T-cell (primary cell): ENCODE results near the gene KRTAP29-1. TPM values are rescaled to one million over a fixed set of nuclear protein-coding genes. Genes with fewer than 3 reads are reported as not detected.
"Not testable (repeated sequence)": the region's sequence is repeated elsewhere in the genome, so short reads cannot be mapped to it uniquely, and the experiment has no call there.

Experiments used
- ATAC-seq, 4 experiments: fragments of 200-7000 bp in 3 of 4; fragments of 150-1000 bp in 1 of 4; cut with Tn5 transposase; replicated peaks in 1 of 4; 1 replicate in 3 of 4; 2 replicates in 1 of 4; pipeline ENCODE4 v1.10.0; 2021; ENCODE audit warnings: moderate library complexity in 3 of 4, mild to moderate bottlenecking in 2 of 4, moderate number of reproducible peaks in 1 of 4
- CTCF ChIA-PET, 2 donors: fragments of 300-600 bp; sonication (Branson Sonifier 250); formaldehyde crosslinking; loops; one replicate each; lab custom pipeline; 2022; ENCODE audit warnings: antibody characterized with exemption in 2 of 2; lab: Charles Lee
- POLR2A ChIA-PET, 2 donors: fragments of 300-600 bp; sonication (Branson Sonifier 250); formaldehyde crosslinking; loops; one replicate each; lab custom pipeline; 2022; ENCODE audit warnings: antibody characterized with exemption in 2 of 2; lab: Charles Lee
- DNase-seq, 35 experiments: peaks; one replicate each; pipeline versions ENCODE4 v3.0.0 to v3.0.0-alpha.2; 2013 to 2023
- H3K27ac ChIP-seq: one replicate; pipeline ENCODE4 v1.5.1; 2013; ENCODE audit warnings: low read length
- H3K27me3 ChIP-seq, 2 experiments: replicated peaks in 1 of 2; 1 replicate in 1 of 2; 2 replicates in 1 of 2; pipeline versions ENCODE4 v1.6.1 to v1.7.0; 2013; ENCODE audit warnings: low read length in 1 of 2, mixed read lengths in 1 of 2; ENCODE audit not compliant: control insufficient read depth in 2 of 2, insufficient read depth in 2 of 2; ENCODE audit errors: extremely low read depth in 1 of 2
- H3K36me3 ChIP-seq, 2 donors: 1 replicate in 1 of 2; 2 replicates in 1 of 2; pipeline versions ENCODE4 v1.6.1 to v1.7.0; 2013; ENCODE audit warnings: low read length in 1 of 2; ENCODE audit not compliant: control insufficient read depth in 2 of 2, insufficient read depth in 1 of 2; ENCODE audit errors: extremely low read depth in 1 of 2
- H3K4me1 ChIP-seq, 2 experiments: 1 replicate in 1 of 2; 2 replicates in 1 of 2; pipeline versions ENCODE4 v1.6.1 to v1.7.0; 2013; ENCODE audit warnings: low read length in 2 of 2, mixed read lengths in 1 of 2; ENCODE audit not compliant: insufficient read depth in 2 of 2, control insufficient read depth in 1 of 2; ENCODE audit errors: extremely low read depth in 1 of 2
- H3K4me3 ChIP-seq, 2 donors: 1 replicate in 1 of 2; 2 replicates in 1 of 2; pipeline versions ENCODE4 v1.5.1 to v1.7.0; 2013; ENCODE audit warnings: mild to moderate bottlenecking in 2 of 2, low read length in 1 of 2, moderate library complexity in 1 of 2; ENCODE audit not compliant: control insufficient read depth in 1 of 2; ENCODE audit errors: extremely low read depth in 1 of 2
- H3K9me3 ChIP-seq: 2 replicates; pipeline ENCODE4 v1.7.0; 2013
- H3K27ac Mint-ChIP-seq, 2 donors: one replicate each; pipeline ENCODE4 v1.8.0; 2020 to 2021; ENCODE audit warnings: mild to moderate bottlenecking in 2 of 2, mixed read lengths in 2 of 2
- H3K27me3 Mint-ChIP-seq, 2 donors: one replicate each; pipeline ENCODE4 v1.8.0; 2021 to 2022; ENCODE audit warnings: mixed read lengths in 2 of 2
- H3K36me3 Mint-ChIP-seq: one replicate; pipeline ENCODE4 v1.8.0; 2021; ENCODE audit warnings: mixed read lengths
- H3K4me1 Mint-ChIP-seq, 3 donors: one replicate each; pipeline ENCODE4 v1.8.0; 2020 to 2022; ENCODE audit warnings: mixed read lengths in 3 of 3, mild to moderate bottlenecking in 1 of 3
- H3K4me3 Mint-ChIP-seq, 3 donors: one replicate each; pipeline ENCODE4 v1.8.0; 2020 to 2022; ENCODE audit warnings: mild to moderate bottlenecking in 3 of 3, mixed read lengths in 3 of 3, moderate library complexity in 3 of 3
- H3K9me3 Mint-ChIP-seq, 3 donors: one replicate each; pipeline ENCODE4 v1.8.0; 2020 to 2022; ENCODE audit warnings: mixed read lengths in 3 of 3
- WGBS: methylation state at CpG from one replicate; pipeline ENCODE4 v1.1.5; 2013; ENCODE audit warnings: missing lambda C conversion rate; ENCODE audit not compliant: insufficient coverage; 5-methylcytosine and 5-hydroxymethylcytosine counted together
- total RNA-seq, 35 experiments: library from RNA in 6 of 35; stranded (reverse) in 6 of 35; fragments of 120-200 nt in 1 of 35; gene quantifications; one replicate each; pipeline versions ENCODE4 v1.2.1 to v1.2.4 and lab custom pipeline; 2013 to 2026

KRTAP29-1 gene
- total RNA-seq, 5 donors from 2014 or later (not counting 1 experiment from before 2014, with no cell fraction given), result 0.43 to 0.84 TPM; not detected in 3

- 81% methylated on average over 3 of the region's 3 CpGs for WGBS
- H3K36me3 Mint-ChIP-seq, ATAC-seq, H3K4me3 Mint-ChIP-seq, H3K9me3 ChIP-seq, CTCF ChIA-PET, H3K4me3 ChIP-seq, H3K9me3 Mint-ChIP-seq, H3K27ac ChIP-seq, H3K27me3 ChIP-seq, H3K4me1 ChIP-seq, H3K27ac Mint-ChIP-seq, H3K36me3 ChIP-seq, POLR2A ChIA-PET: not testable (repeated sequence)
- peaks cover 11 to 18% of the 10 kb centered on the region in 2 donors for H3K27me3 Mint-ChIP-seq
- DNase-seq, result peak in 1 of 35 experiments; percentile 0
- peaks cover 0 to 11% (median 4%) of the 10 kb centered on the region in 3 donors for H3K4me1 Mint-ChIP-seq
These were observed 26.9 kb downstream of the KRTAP29-1 start, which contains the start of gene KRTAP9-7 for GRCh38 chr17:41275648-41276190. Gene KRTAP9-7, plus strand, starts transcription at chr17:41275698. Its CDS starts 0 bp downstream, at chr17:41275698.

GRCh38 chr17:41271858-41272257 lies 30.8 kb downstream of the KRTAP29-1 start:
- CTCF ChIA-PET, result no interaction called here
- no peak overlapping the region for H3K4me3 ChIP-seq
- DNase-seq, result no peak
- no peaks in the 10 kb centered on the region for H3K9me3 ChIP-seq
- no CpG with 5 or more reads among the region's 1 CpG for WGBS
- no peak overlapping the region for H3K27ac ChIP-seq
- Mint-ChIP-seq H3K36me3 (no peaks in the 10 kb centered on the region), H3K27ac (no peak overlapping the region), H3K9me3 (no peaks in the 10 kb centered on the region), H3K4me1 (peaks cover 0 to 16% (median 8%) of the 10 kb centered on the region in 3 donors), H3K4me3 (no peak overlapping the region), H3K27me3 (peaks cover 9 to 16% of the 10 kb centered on the region in 2 donors)
- H3K36me3 ChIP-seq, result no peaks in the 10 kb centered on the region
- ATAC-seq, result no peak
- H3K27me3 ChIP-seq, result no peaks in the 10 kb centered on the region
- POLR2A ChIA-PET, result interaction anchor here in 1 of 2 donors (0.6 kb wide), 1 partner anchor 417 kb away, joined by 3 read pairs; no protein-coding TSS in a partner anchor
- H3K4me1 ChIP-seq, result no peaks in the 10 kb centered on the region

- CTCF ChIA-PET, DNase-seq, H3K36me3 ChIP-seq, H3K9me3 Mint-ChIP-seq, ATAC-seq, H3K36me3 Mint-ChIP-seq, H3K27me3 ChIP-seq, H3K9me3 ChIP-seq, POLR2A ChIA-PET, H3K4me1 ChIP-seq, H3K4me3 ChIP-seq, H3K4me3 Mint-ChIP-seq, H3K27ac Mint-ChIP-seq, H3K27ac ChIP-seq: not testable (repeated sequence)
- peaks cover 0 to 16% (median 8%) of the 10 kb centered on the region in 3 donors for H3K4me1 Mint-ChIP-seq
- WGBS, result no CpG with 5 or more reads among the region's 1 CpG
- H3K27me3 Mint-ChIP-seq, result peaks cover 5 to 11% of the 10 kb centered on the region in 2 donors
These were observed 31.3 kb downstream of the KRTAP29-1 start for GRCh38 chr17:41271323-41271722.

GRCh38 chr17:41267711-41268110 lies 34.9 kb downstream of the KRTAP29-1 start:
- Mint-ChIP-seq H3K27ac (no peak overlapping the region), H3K4me3 (no peak overlapping the region), H3K27me3 (peaks cover 2 to 14% of the 10 kb centered on the region in 2 donors), H3K36me3 (no peaks in the 10 kb centered on the region), H3K9me3 (no peaks in the 10 kb centered on the region), H3K4me1 (peaks cover 4 to 14% (median 9%) of the 10 kb centered on the region in 3 donors)
- WGBS, result no CpG with 5 or more reads among the region's 3 CpGs
- Histone ChIP-seq H3K4me1 (no peaks in the 10 kb centered on the region), H3K36me3 (no peaks in the 10 kb centered on the region), H3K4me3 (no peak overlapping the region), H3K27ac (no peak overlapping the region), H3K9me3 (no peaks in the 10 kb centered on the region), H3K27me3 (peaks cover 0 to 4% of the 10 kb centered on the region in 2 experiments)
- ChIA-PET POLR2A (no interaction called here), CTCF (no interaction called here)
- ATAC-seq (no peak), DNase-seq (no peak)

GRCh38 chr17:41265078-41265477 lies 37.6 kb downstream of the KRTAP29-1 start, which contains the start of gene KRTAP9-6:
Gene KRTAP9-6, plus strand, starts transcription at chr17:41265378. Its CDS starts 0 bp downstream, at chr17:41265378.
- no peaks in the 10 kb centered on the region for H3K4me1 ChIP-seq
- H3K36me3 ChIP-seq, result no peaks in the 10 kb centered on the region
- no peak within 1 kb of the TSS for H3K27ac ChIP-seq
- ATAC-seq (no peak), DNase-seq (no peak)
- Mint-ChIP-seq H3K36me3 (no peaks in the 10 kb centered on the region), H3K4me3 (no peak within 1 kb of the TSS), H3K4me1 (peaks cover 6 to 27% (median 18%) of the 10 kb centered on the region in 3 donors), H3K27me3 (peaks cover 11 to 12% of the 10 kb centered on the region in 2 donors), H3K9me3 (no peaks in the 10 kb centered on the region), H3K27ac (no peak within 1 kb of the TSS)
- POLR2A ChIA-PET, result no interaction called here
- CTCF ChIA-PET, result no interaction called here
- peaks cover 0 to 4% of the 10 kb centered on the region in 2 experiments for H3K27me3 ChIP-seq
- no peak within 1 kb of the TSS for H3K4me3 ChIP-seq
- H3K9me3 ChIP-seq, result no peaks in the 10 kb centered on the region
- no CpG with 5 or more reads among the region's 2 CpGs for WGBS

GRCh38 chr17:41264599-41264998 lies 38.1 kb downstream of the KRTAP29-1 start:
- Histone ChIP-seq H3K4me3 (no peak overlapping the region), H3K27me3 (peaks cover 0 to 4% of the 10 kb centered on the region in 2 experiments), H3K4me1 (no peaks in the 10 kb centered on the region), H3K27ac (no peak overlapping the region), H3K36me3 (no peaks in the 10 kb centered on the region), H3K9me3 (no peaks in the 10 kb centered on the region)
- Mint-ChIP-seq H3K9me3 (no peaks in the 10 kb centered on the region), H3K27me3 (peaks cover 11 to 15% of the 10 kb centered on the region in 2 donors), H3K4me1 (peaks cover 6 to 28% (median 21%) of the 10 kb centered on the region in 3 donors), H3K27ac (no peak overlapping the region), H3K4me3 (no peak overlapping the region), H3K36me3 (no peaks in the 10 kb centered on the region)
- ChIA-PET CTCF (no interaction called here), POLR2A (no interaction called here)
- DNase-seq (no peak), ATAC-seq (no peak)
- WGBS, result no CpG with 5 or more reads among the region's 3 CpGs
